Activated naive CD8-positive, alpha-beta T cell treated with anti-CD3 and anti-CD28 coated beads, Interleukin-2, amount 50 U/mL, for 24 hours (primary cell): ENCODE data around the gene SERPINA3.
"Not testable (repeated sequence)": the region's sequence is repeated elsewhere in the genome, so short reads cannot be mapped to it uniquely, and the experiment has no call there.

Experiments used
- ATAC-seq: fragments of 150-1000 bp; cut with Tn5 transposase; one replicate; pipeline ENCODE4 v1.10.0; 2021
- DNase-seq: peaks from one replicate; pipeline ENCODE4 v3.0.0; 2021
- H3K27ac Mint-ChIP-seq: one replicate; pipeline ENCODE4 v1.8.0; 2021; ENCODE audit warnings: mild to moderate bottlenecking, mixed read lengths
- H3K27me3 Mint-ChIP-seq: one replicate; pipeline ENCODE4 v1.8.0; 2021; ENCODE audit warnings: mixed read lengths
- H3K36me3 Mint-ChIP-seq: one replicate; pipeline ENCODE4 v1.8.0; 2021; ENCODE audit warnings: low read depth, mixed read lengths
- H3K4me1 Mint-ChIP-seq: one replicate; pipeline ENCODE4 v1.8.0; 2021; ENCODE audit warnings: mixed read lengths
- H3K4me3 Mint-ChIP-seq: one replicate; pipeline ENCODE4 v1.8.0; 2021; ENCODE audit warnings: mild to moderate bottlenecking, moderate library complexity, mixed read lengths
- H3K9me3 Mint-ChIP-seq: one replicate; pipeline ENCODE4 v1.8.0; 2021; ENCODE audit warnings: mixed read lengths

The SERPINA3 gene

DNA sequence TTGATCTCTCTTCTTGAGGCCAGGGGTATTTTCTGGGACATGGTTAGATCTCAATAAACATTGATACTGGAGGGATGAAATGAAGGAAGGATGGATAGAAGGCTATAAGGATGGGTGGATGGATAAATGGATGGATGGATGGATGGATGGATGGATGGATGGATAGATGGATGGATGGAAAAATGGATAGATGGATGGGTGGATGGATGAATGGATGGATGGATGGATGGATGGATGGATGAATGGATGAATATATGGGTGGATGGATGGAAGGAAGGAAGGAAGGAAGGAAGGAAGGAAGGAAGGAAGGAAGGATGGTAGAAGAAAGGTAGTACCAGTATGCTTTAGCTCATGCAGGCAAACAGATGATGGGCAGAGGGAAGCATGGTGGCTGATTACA is 34.7 kb upstream of the SERPINA3 start:
- not testable (repeated sequence) for H3K9me3 Mint-ChIP-seq, H3K4me1 Mint-ChIP-seq, ATAC-seq

DNA sequence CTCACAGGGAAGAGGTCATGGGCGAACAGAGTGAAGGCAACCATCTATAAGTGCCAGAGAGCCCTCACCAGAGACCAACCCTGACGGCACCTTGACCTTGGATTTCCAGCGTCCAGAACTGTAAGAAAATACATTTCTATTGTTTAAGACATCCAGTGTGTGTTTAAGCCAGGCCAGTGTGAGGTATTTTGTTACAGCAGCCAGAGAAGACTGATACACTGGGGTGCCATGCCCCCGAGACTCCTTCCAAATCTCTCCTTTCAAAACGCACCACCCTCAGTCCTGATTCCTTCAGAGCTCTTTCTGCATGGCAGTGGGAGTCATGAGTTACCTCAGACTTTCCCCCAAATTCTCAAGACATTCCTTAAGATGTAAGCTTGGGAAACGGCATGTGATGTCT is 33.5 kb upstream of the SERPINA3 start:
- H3K9me3 Mint-ChIP-seq: peaks cover 4% of the 10 kb centered on the region
- no peak for ATAC-seq
- no peaks in the 10 kb centered on the region for H3K4me1 Mint-ChIP-seq
- no peak overlapping the region for H3K4me3 Mint-ChIP-seq
- H3K36me3 Mint-ChIP-seq: no peaks in the 10 kb centered on the region
- peaks cover 2% of the 10 kb centered on the region for H3K27me3 Mint-ChIP-seq
- no peak for DNase-seq
- H3K27ac Mint-ChIP-seq: no peak overlapping the region

More for the DNA sequence above, 34.7 kb upstream of the SERPINA3 start:
- H3K4me3 Mint-ChIP-seq, H3K27ac Mint-ChIP-seq, H3K27me3 Mint-ChIP-seq, DNase-seq, H3K36me3 Mint-ChIP-seq: not testable (repeated sequence)

GRCh38 chr14:94581127-94581999 is 30.8 kb upstream of the SERPINA3 start, which contains the start of gene SERPINA5:
Gene SERPINA5 (plus strand): TSS chr14:94581426. CDS start chr14:94587363, 5,937 bp downstream.
- Mint-ChIP-seq H3K27me3 (peaks cover 6% of the 10 kb centered on the region), H3K36me3 (no peaks in the 10 kb centered on the region), H3K4me1 (no peaks in the 10 kb centered on the region), H3K27ac (no peak within 1 kb of the TSS), H3K9me3 (peaks cover 4% of the 10 kb centered on the region), H3K4me3 (no peak within 1 kb of the TSS)
- DNase-seq: no peak
- no peak for ATAC-seq

DNA sequence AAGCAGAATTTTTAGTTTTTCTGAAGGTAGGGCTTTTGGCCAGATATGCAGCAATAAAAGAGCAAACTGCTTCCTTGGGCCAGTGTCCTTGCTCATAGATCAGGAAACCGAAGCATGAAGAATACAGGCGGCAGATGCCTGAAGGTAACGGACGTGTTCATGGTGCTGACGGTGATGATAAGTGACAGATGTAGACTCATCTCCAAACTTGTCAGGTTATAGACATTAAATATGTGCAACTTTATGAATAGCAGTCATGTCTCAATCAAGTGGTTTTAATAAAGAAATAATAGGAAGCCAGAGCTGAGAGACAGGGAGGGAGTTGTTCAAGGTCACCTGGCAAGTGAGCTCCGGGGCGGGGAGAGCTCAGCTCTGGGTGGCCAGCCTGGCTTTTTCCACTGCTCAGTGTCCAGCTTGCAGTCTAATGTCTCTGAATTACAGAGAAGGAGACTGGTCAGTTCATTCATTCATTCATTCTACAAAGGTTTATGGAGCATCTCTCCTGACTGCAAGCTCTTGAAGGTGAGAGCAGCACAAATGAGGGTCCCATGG is 29.9 kb upstream of the SERPINA3 start:
- Mint-ChIP-seq H3K36me3 (no peaks in the 10 kb centered on the region), H3K27me3 (peaks cover 7% of the 10 kb centered on the region), H3K9me3 (peaks cover 4% of the 10 kb centered on the region), H3K4me1 (no peaks in the 10 kb centered on the region), H3K27ac (no peak overlapping the region), H3K4me3 (no peak overlapping the region)
- no peak for ATAC-seq
- no peak for DNase-seq

- Mint-ChIP-seq H3K27ac (no peak overlapping the region), H3K9me3 (peaks cover 4% of the 10 kb centered on the region)
Measured at GRCh38 chr14:94582851-94583250, 29.3 kb upstream of the SERPINA3 start.

GRCh38 chr14:94583557-94583956 is 28.6 kb upstream of the SERPINA3 start:
- ATAC-seq (no peak), DNase-seq (no peak)
- Mint-ChIP-seq H3K27me3 (peaks cover 7% of the 10 kb centered on the region), H3K27ac (no peak overlapping the region), H3K9me3 (peaks cover 4% of the 10 kb centered on the region), H3K4me1 (no peaks in the 10 kb centered on the region), H3K4me3 (no peak overlapping the region), H3K36me3 (no peaks in the 10 kb centered on the region)

More at GRCh38 chr14:94582851-94583250, 29.3 kb upstream of the SERPINA3 start:
- no peak for ATAC-seq
- Mint-ChIP-seq H3K36me3 (no peaks in the 10 kb centered on the region), H3K4me3 (no peak overlapping the region), H3K4me1 (no peaks in the 10 kb centered on the region), H3K27me3 (peaks cover 7% of the 10 kb centered on the region)
- no peak for DNase-seq

DNA sequence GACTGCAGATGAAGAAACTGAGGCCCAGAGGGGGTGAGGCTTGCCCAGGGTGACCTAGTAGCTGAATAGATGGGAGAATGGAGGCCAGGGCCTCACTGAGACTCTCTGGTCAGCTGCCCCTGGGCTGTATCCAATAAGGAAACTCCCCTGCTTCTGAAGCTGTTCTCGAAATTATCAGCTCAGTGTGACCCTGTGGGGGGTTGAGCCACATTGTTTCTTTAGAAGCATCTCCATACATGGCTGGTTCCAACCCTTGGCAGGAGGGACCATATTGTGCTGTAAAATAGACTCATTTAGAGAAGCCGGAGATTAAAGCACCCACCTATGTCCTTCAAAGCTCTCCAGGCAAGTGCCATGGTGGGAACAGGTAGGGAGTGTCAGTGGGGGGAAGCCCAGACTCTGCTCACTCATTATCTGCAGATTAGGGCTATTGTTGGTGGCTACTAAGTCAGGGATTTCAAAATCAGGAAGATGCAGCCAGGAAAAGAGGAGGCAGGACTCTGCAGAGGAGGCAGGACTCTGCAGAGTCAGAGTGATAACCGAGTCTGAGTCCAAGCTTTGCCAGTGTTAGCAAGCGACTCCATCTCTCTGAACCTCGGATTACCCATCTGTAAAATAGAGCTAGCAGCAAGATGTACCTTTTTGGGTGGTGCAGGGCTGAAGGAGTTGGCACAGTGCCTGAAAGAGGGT is 27.5 kb upstream of the SERPINA3 start:
- Mint-ChIP-seq H3K9me3 (no peaks in the 10 kb centered on the region), H3K27me3 (peaks cover 5% of the 10 kb centered on the region), H3K36me3 (no peaks in the 10 kb centered on the region), H3K4me1 (no peaks in the 10 kb centered on the region), H3K27ac (no peak overlapping the region), H3K4me3 (no peak overlapping the region)
- no peak for ATAC-seq
- DNase-seq: no peak

DNA sequence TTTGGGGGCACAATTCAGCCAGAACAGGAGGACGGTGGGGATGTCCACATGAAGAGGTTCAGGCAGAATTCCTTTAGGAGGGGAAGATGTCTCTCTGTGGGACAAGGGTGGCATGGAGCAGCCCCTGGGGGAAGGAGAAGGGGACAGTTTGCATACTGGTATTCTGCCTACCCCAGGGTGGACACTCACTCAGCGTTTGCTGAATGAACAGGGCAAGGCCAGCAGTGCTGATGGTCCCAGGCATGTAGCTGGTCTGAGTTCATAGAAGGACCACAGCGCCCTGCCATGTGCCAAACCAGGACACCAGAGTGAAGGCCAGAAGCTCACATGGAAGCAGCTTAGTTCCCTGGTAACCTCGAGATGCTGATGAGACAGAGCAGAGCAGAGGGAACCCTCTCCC is 25.6 kb upstream of the SERPINA3 start:
- H3K27me3 Mint-ChIP-seq: peaks cover 5% of the 10 kb centered on the region
- H3K9me3 Mint-ChIP-seq: peaks cover 5% of the 10 kb centered on the region
- DNase-seq (no peak), ATAC-seq (no peak)
- no peaks in the 10 kb centered on the region for H3K36me3 Mint-ChIP-seq
- H3K4me3 Mint-ChIP-seq: no peak overlapping the region
- no peak overlapping the region for H3K27ac Mint-ChIP-seq
- H3K4me1 Mint-ChIP-seq: no peaks in the 10 kb centered on the region

DNA sequence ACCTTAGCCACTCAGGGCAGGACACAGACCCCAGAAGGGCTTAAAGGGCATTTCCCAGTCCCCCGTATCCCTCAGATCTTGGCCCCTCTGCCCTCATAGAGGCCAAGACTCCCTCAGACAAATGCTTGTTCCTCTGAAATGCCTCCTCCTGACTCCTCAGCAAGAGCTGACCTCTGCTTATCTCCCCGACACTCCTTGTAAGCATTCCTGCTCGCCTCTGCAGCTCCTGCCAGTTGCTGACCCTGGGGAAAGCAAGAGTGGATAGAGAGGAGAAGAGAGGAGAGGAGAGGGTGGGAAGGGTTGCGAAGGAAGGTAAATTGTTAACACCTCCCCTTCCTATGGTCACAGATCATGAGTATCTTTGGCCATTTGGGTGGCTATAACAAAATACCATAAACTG is 23.9 kb upstream of the SERPINA3 start:
- no peak overlapping the region for H3K4me3 Mint-ChIP-seq
- H3K27me3 Mint-ChIP-seq: peaks cover 5% of the 10 kb centered on the region
- DNase-seq (no peak), ATAC-seq (no peak)
- no peaks in the 10 kb centered on the region for H3K36me3 Mint-ChIP-seq
- H3K9me3 Mint-ChIP-seq: peaks cover 5% of the 10 kb centered on the region
- no peak overlapping the region for H3K27ac Mint-ChIP-seq
- H3K4me1 Mint-ChIP-seq: no peaks in the 10 kb centered on the region

GRCh38 chr14:94591073-94591472 is 21.1 kb upstream of the SERPINA3 start:
- DNase-seq (no peak), ATAC-seq (no peak)
- Mint-ChIP-seq H3K27me3 (peaks cover 3% of the 10 kb centered on the region), H3K36me3 (no peaks in the 10 kb centered on the region), H3K4me3 (no peak overlapping the region), H3K27ac (no peak overlapping the region), H3K4me1 (no peaks in the 10 kb centered on the region), H3K9me3 (peaks cover 5% of the 10 kb centered on the region)

DNA sequence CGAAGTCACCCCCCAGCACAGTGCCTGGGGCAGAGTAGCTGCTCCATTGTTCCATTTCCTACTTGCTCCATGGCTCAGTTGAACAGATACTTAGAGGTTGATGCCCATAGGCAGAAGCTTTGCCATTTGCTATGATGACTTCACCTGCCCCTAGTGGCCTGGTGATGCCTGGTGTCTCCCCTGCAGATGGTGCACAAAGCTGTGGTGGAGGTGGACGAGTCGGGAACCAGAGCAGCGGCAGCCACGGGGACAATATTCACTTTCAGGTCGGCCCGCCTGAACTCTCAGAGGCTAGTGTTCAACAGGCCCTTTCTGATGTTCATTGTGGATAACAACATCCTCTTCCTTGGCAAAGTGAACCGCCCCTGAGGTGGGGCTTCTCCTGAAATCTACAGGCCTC is 20.3 kb upstream of the SERPINA3 start:
- Mint-ChIP-seq H3K27me3 (no peaks in the 10 kb centered on the region), H3K4me1 (no peaks in the 10 kb centered on the region), H3K27ac (no peak overlapping the region), H3K9me3 (peaks cover 5% of the 10 kb centered on the region), H3K4me3 (no peak overlapping the region), H3K36me3 (no peaks in the 10 kb centered on the region)
- no peak for ATAC-seq
- no peak for DNase-seq

- H3K9me3 Mint-ChIP-seq: peaks cover 5% of the 10 kb centered on the region
- H3K27ac Mint-ChIP-seq: no peak overlapping the region
- no peak for ATAC-seq
- H3K36me3 Mint-ChIP-seq: no peaks in the 10 kb centered on the region
- no peaks in the 10 kb centered on the region for H3K27me3 Mint-ChIP-seq
- H3K4me3 Mint-ChIP-seq: no peak overlapping the region
- H3K4me1 Mint-ChIP-seq: no peaks in the 10 kb centered on the region
- no peak for DNase-seq
Measured at GRCh38 chr14:94592457-94592856, 19.7 kb upstream of the SERPINA3 start.

GRCh38 chr14:94593376-94593748 is 18.8 kb upstream of the SERPINA3 start:
- no peaks in the 10 kb centered on the region for H3K36me3 Mint-ChIP-seq
- no peak overlapping the region for H3K27ac Mint-ChIP-seq
- no peaks in the 10 kb centered on the region for H3K27me3 Mint-ChIP-seq
- no peaks in the 10 kb centered on the region for H3K4me1 Mint-ChIP-seq
- no peak for ATAC-seq
- no peak for DNase-seq
- H3K4me3 Mint-ChIP-seq: no peak overlapping the region
- H3K9me3 Mint-ChIP-seq: peaks cover 5% of the 10 kb centered on the region

- Mint-ChIP-seq H3K27ac (no peak overlapping the region), H3K36me3 (no peaks in the 10 kb centered on the region), H3K4me3 (no peak overlapping the region), H3K4me1 (no peaks in the 10 kb centered on the region), H3K9me3 (peaks cover 5% of the 10 kb centered on the region), H3K27me3 (no peaks in the 10 kb centered on the region)
- no peak for ATAC-seq
- no peak for DNase-seq
Measured at GRCh38 chr14:94593749-94594431, 18.3 kb upstream of the SERPINA3 start.
